Activated CD4-positive, alpha-beta T cell treated with anti-CD3 and anti-CD28 coated beads, Interleukin-2, amount 10 ng/mL, durations not matched to agents 24 days and 14 days (primary cell): ENCODE data around the gene CCDC146. TPM values are rescaled to one million over a fixed set of nuclear protein-coding genes. Genes with fewer than 3 reads are reported as not detected.
"Not testable (repeated sequence)": the region's sequence is repeated elsewhere in the genome, so short reads cannot be mapped to it uniquely, and the experiment has no call there.

Source experiments
- DNase-seq: peaks from one replicate; pipeline ENCODE4 v3.0.0; 2022
- H3K27ac Mint-ChIP-seq: one replicate; pipeline ENCODE4 v1.8.0; 2022; ENCODE audit warnings: mild to moderate bottlenecking, mixed read lengths
- H3K27me3 Mint-ChIP-seq: one replicate; pipeline ENCODE4 v1.8.0; 2022; ENCODE audit warnings: mixed read lengths
- H3K36me3 Mint-ChIP-seq: one replicate; pipeline ENCODE4 v1.8.0; 2022; ENCODE audit warnings: low read depth, mild to moderate bottlenecking, mixed read lengths
- H3K4me1 Mint-ChIP-seq: one replicate; pipeline ENCODE4 v1.8.0; 2021; ENCODE audit warnings: mixed read lengths
- H3K4me3 Mint-ChIP-seq: one replicate; pipeline ENCODE4 v1.8.0; 2022; ENCODE audit warnings: mild to moderate bottlenecking, moderate library complexity, mixed read lengths
- H3K9me3 Mint-ChIP-seq: one replicate; pipeline ENCODE4 v1.8.0; 2021; ENCODE audit warnings: mixed read lengths
- intact Hi-C: fragments of 100-400 bp; cut with micrococcal nuclease; formaldehyde crosslinking; loops from one replicate; pipeline ENCODE4 v1.15.1; 2023
- total RNA-seq: library from RNA; stranded (reverse); gene quantifications from 2 replicates; pipeline ENCODE4 v1.2.3, GENCODE V29; 2022

Gene CCDC146
- total RNA-seq, 1 donor from 2014 or later, result 1.5 TPM

DNA sequence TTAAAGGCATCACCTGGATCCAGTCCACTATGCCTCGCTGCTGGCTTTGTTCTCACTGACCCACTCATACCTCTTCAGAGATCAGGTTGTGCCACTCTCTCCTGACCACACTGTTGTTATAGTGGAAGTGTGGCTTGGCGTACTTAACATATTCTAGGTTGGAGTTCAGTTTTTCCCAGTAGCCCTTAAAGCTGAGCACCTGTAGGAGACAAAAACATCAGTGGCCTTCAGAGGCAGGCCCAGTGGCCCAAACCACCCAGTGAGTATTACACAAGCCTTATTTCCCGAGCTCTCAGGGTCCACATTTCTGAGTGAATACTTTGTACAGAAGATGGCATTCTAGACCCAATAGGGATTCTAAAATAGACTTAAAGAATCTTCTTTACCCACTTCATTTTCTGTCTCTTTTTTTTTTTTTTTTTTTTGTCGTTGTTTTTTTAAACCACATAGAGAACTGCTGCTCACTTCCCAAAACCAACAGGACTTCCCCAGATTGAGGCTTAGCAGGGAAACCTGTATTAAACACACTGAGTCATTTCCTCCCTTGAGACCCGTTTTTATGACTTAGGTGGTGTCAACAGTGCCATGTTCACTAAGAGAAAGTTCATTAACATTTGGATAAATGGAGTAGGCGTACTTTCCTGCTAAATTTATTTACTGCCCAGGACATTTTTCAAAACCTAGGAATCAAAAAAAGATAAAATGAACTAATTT, 207.9 kb downstream of the CCDC146 start:
- peak overlapping the region; percentile 38 for H3K4me3 Mint-ChIP-seq
- no peaks in the 10 kb centered on the region for H3K9me3 Mint-ChIP-seq
- H3K27ac Mint-ChIP-seq, result peak overlapping the region; percentile 84
- DNase-seq, result peak; percentile 73
- no peaks in the 10 kb centered on the region for H3K36me3 Mint-ChIP-seq
- peaks cover 51% of the 10 kb centered on the region for H3K4me1 Mint-ChIP-seq
- intact Hi-C loops, result loop anchor here (1.0 to 5.0 kb wide), 5 partner anchors 21 to 208 kb away; partner anchors contain the start of genes CCDC146, GSAP and PTPN12
- no peaks in the 10 kb centered on the region for H3K27me3 Mint-ChIP-seq

GRCh38 chr7:77331938-77332695, 209.7 kb downstream of the CCDC146 start:
- Mint-ChIP-seq H3K27ac (peak overlapping the region; percentile 48), H3K36me3 (no peaks in the 10 kb centered on the region), H3K4me3 (no peak overlapping the region), H3K4me1 (peaks cover 46% of the 10 kb centered on the region), H3K9me3 (no peaks in the 10 kb centered on the region), H3K27me3 (no peaks in the 10 kb centered on the region)
- intact Hi-C loops, result loop anchor here (1.0 to 5.0 kb wide), 4 partner anchors 85 to 209 kb away; partner anchors contain the start of genes CCDC146, GSAP and PTPN12
- DNase-seq, result peak; percentile 87

DNA sequence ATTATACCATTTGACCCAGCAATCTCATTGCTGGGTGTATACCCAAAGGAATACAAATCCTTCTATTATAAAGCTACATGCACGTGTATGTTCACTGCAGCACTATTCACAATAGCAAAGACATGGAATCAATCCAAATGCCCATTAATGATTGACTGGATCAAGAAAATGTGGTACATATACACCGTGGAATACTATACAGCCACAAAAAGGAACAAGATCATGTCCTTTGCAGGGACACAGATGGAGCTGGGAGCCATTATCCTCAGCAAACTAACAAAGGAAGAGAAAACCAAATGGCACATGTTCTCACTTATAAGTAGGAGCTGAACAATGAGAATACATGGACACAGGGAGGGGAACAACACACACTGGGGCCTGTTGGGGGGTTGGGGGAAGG, 211.6 kb downstream of the CCDC146 start:
- DNase-seq, H3K9me3 Mint-ChIP-seq, H3K27ac Mint-ChIP-seq, H3K36me3 Mint-ChIP-seq, H3K4me3 Mint-ChIP-seq, H3K27me3 Mint-ChIP-seq: not testable (repeated sequence)
- intact Hi-C loops, result loop anchor here (5.0 kb wide), 2 partner anchors 83 to 203 kb away; partner anchors contain the start of genes GSAP and PTPN12
- H3K4me1 Mint-ChIP-seq, result peaks cover 40% of the 10 kb centered on the region

DNA sequence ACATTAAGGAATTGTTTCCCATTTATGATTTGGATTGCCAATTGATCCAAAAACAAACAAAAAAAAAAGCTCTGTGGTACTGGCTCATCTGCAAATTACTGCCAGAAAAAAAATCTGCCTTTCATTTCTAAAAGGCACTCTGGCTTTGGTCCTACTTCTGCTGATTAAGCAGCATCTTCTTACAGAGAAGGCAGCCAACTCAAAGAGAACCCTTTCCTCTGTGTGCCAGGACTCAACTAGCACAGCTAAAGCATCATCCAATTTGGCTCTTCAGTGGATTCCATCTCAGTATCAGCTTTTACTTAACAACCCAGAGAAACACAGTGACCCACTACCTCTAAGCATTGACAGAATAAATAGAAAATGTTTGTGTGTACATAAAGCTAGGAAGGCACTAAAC, 213.2 kb downstream of the CCDC146 start:
- H3K4me1 Mint-ChIP-seq, result peaks cover 26% of the 10 kb centered on the region
- H3K27me3 Mint-ChIP-seq, result no peaks in the 10 kb centered on the region
- no peak overlapping the region for H3K4me3 Mint-ChIP-seq
- H3K27ac Mint-ChIP-seq, result no peak overlapping the region
- no peaks in the 10 kb centered on the region for H3K36me3 Mint-ChIP-seq
- no peaks in the 10 kb centered on the region for H3K9me3 Mint-ChIP-seq
- intact Hi-C loops, result no loop called here
- no peak for DNase-seq

- H3K9me3 Mint-ChIP-seq, result no peaks in the 10 kb centered on the region
- intact Hi-C loops, result no loop called here
- H3K36me3 Mint-ChIP-seq, result no peaks in the 10 kb centered on the region
- no peak overlapping the region for H3K4me3 Mint-ChIP-seq
- no peaks in the 10 kb centered on the region for H3K27me3 Mint-ChIP-seq
- no peak overlapping the region for H3K27ac Mint-ChIP-seq
- peaks cover 16% of the 10 kb centered on the region for H3K4me1 Mint-ChIP-seq
- no peak for DNase-seq
Observed at GRCh38 chr7:77337456-77337990, 215.1 kb downstream of the CCDC146 start.

DNA sequence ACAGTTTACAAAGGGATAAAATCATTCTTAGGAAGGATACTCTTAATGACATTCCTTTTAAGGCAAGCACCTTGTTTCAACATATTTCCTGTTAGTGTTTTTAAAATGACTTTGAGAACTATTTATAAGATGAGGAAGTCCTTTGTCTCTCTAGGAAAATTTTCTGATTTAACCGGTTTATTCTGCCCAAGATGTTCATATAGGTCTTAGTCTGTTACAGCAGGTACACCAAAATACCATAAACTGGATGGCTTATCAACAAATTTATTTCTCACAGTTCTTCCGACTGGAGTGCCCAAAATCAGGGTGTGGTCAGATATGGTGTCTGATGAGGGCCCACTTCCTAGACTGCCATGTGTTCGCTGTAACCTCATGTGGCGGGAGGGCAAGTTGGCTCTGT, 215.8 kb downstream of the CCDC146 start:
- H3K4me3 Mint-ChIP-seq, result no peak overlapping the region
- DNase-seq, result no peak
- no peak overlapping the region for H3K27ac Mint-ChIP-seq
- H3K27me3 Mint-ChIP-seq, result no peaks in the 10 kb centered on the region
- no peaks in the 10 kb centered on the region for H3K36me3 Mint-ChIP-seq
- intact Hi-C loops, result no loop called here
- H3K4me1 Mint-ChIP-seq, result peaks cover 16% of the 10 kb centered on the region
- no peaks in the 10 kb centered on the region for H3K9me3 Mint-ChIP-seq

DNA sequence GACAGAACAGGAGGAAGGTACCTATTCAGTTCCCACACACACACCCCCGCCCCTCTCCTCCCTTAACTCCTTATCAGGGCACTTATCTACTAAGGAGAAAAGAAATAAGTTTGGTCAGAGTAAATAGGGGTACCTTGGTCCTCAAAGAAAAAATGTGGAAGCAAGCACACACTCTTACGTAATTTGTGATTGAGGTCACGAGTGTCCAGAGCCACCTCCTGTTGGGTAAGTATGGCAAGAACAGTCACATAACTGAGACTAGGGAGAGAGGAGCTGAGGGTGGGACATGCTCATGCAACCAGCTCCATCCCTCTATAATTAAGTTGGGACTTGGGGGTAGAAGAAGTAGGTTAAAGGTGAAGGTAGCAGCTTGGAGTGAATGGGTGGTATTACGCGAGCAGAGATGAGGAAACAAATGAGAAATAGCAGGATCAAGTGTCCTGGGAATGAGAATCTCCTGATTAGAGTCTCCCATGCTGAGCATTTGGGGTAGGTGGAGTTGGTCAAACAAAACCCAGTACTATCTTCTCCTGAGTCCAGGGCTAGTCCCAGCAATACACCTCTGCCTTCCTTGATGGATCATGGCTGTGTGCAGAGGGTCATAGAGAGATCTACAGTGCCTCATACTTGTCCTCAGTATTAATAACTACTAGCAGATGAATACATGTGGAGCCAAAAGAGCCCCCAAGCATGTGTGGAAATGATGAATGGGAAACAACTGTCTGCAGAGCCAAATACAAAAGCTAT, 216.6 kb downstream of the CCDC146 start:
- Mint-ChIP-seq H3K27me3 (no peaks in the 10 kb centered on the region), H3K27ac (no peak overlapping the region), H3K4me1 (peaks cover 16% of the 10 kb centered on the region), H3K9me3 (no peaks in the 10 kb centered on the region), H3K36me3 (no peaks in the 10 kb centered on the region), H3K4me3 (no peak overlapping the region)
- intact Hi-C loops, result no loop called here
- no peak for DNase-seq

- H3K4me1 Mint-ChIP-seq, result peaks cover 16% of the 10 kb centered on the region
- H3K27ac Mint-ChIP-seq, result no peak overlapping the region
- no peaks in the 10 kb centered on the region for H3K27me3 Mint-ChIP-seq
- intact Hi-C loops, result no loop called here
- H3K9me3 Mint-ChIP-seq, result no peaks in the 10 kb centered on the region
- H3K4me3 Mint-ChIP-seq, result no peak overlapping the region
- H3K36me3 Mint-ChIP-seq, result no peaks in the 10 kb centered on the region
- no peak for DNase-seq
Observed at GRCh38 chr7:77339726-77340125, 217.3 kb downstream of the CCDC146 start.

Other genes with a start within 250 kb of the CCDC146 start
- gene SPDYE17, start 90.3 kb upstream of the CCDC146 start, total RNA-seq, result not detected in 2 replicates
- gene SPDYE18, start 60.1 kb upstream of the CCDC146 start, total RNA-seq, result 0.26 TPM in 1 of 2 replicates, not detected in the other
- 1.7 and 1.8 TPM in 2 replicates for gene FGL2, start 77.2 kb downstream of the CCDC146 start, total RNA-seq